ENCODE results near the gene GALNT7. TPM values are rescaled to one million over a fixed set of nuclear protein-coding genes. Genes with fewer than 3 reads are reported as not detected.

Gene GALNT7
- polyA plus RNA-seq, 1 donor from 2014 or later, result 15.0 TPM

GRCh38 chr4:173291899-173292298 lies 123.3 kb downstream of the GALNT7 start:
- Histone ChIP-seq H3K4me2 (ENCODE audit: low read length) (no peak overlapping the region), H3K9me3 (ENCODE audit: low read length) (no peaks in the 10 kb centered on the region), H4K20me1 (ENCODE audit: insufficient read depth) (no peaks in the 10 kb centered on the region), H3K9ac (ENCODE audit: low read length) (no peak overlapping the region), H3K79me2 (replicated peaks; ENCODE audit: insufficient read depth, low read length) (no peaks in the 10 kb centered on the region), H3K9me2 (ENCODE audit: insufficient read depth, low read length) (no peaks in the 10 kb centered on the region), H3F3A (ENCODE audit: insufficient read depth, low read length, poor library complexity, severe bottlenecking) (no peaks in the 10 kb centered on the region), H3K27me3 (ENCODE audit: insufficient read depth, low read depth, low read length) (no peaks in the 10 kb centered on the region), H3K27ac (ENCODE audit: low read length) (no peak overlapping the region), H3K36me3 (ENCODE audit: insufficient read depth, low read length) (no peaks in the 10 kb centered on the region), H2AFZ (ENCODE audit: low read depth, low read length) (no peak overlapping the region), H3K4me3 (ENCODE audit: low read length) (no peak overlapping the region)
- TF ChIP-seq EP300 (conservative IDR thresholded peaks at IDR 0.05; ENCODE audit: poor library complexity, severe bottlenecking) (no peak), EZH2 (IDR thresholded peaks at IDR 0.05; ENCODE audit: borderline replicate concordance, insufficient read depth, low read length, poor library complexity, severe bottlenecking) (no peak), MXI1 (conservative IDR thresholded peaks at IDR 0.05; ENCODE audit: poor library complexity, severe bottlenecking) (no peak), TAF1 (IDR thresholded peaks at IDR 0.05; ENCODE audit: low read depth) (no peak), RAD21 (conservative IDR thresholded peaks at IDR 0.05) (no peak), REST (IDR thresholded peaks at IDR 0.05; ENCODE audit: borderline replicate concordance) (no peak), POLR2AphosphoS5 (IDR thresholded peaks at IDR 0.05) (no peak), SMC3 (conservative IDR thresholded peaks at IDR 0.05; ENCODE audit: poor library complexity) (no peak)
- TF ChIP-seq, protein P1, sequence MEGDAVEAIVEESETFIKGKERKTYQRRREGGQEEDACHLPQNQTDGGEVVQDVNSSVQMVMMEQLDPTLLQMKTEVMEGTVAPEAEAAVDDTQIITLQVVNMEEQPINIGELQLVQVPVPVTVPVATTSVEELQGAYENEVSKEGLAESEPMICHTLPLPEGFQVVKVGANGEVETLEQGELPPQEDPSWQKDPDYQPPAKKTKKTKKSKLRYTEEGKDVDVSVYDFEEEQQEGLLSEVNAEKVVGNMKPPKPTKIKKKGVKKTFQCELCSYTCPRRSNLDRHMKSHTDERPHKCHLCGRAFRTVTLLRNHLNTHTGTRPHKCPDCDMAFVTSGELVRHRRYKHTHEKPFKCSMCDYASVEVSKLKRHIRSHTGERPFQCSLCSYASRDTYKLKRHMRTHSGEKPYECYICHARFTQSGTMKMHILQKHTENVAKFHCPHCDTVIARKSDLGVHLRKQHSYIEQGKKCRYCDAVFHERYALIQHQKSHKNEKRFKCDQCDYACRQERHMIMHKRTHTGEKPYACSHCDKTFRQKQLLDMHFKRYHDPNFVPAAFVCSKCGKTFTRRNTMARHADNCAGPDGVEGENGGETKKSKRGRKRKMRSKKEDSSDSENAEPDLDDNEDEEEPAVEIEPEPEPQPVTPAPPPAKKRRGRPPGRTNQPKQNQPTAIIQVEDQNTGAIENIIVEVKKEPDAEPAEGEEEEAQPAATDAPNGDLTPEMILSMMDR (IDR thresholded peaks at IDR 0.05; ENCODE audit: poor library complexity, severe bottlenecking), result no peak

DNA sequence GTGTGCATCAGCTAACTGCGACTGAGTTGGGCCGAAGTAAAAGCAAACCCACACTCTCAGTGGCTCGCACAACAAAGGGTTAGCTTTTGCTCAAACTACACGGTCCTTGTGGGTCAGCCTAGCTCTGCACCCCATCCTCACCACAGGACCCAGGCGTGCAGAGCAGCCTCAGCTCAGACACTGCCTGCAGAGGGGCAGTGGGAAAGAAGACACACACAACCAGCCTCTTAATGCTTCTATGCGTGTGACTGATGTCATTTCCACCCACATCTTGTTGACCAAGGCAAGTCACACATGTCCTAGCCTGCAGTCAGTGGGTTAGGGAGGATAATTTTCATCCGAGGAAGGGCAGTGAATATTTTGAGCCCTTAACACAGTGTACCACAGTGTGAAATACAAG lies 125.1 kb downstream of the GALNT7 start:
- no peak overlapping the region for H3K4me2 ChIP-seq (ENCODE audit: low read length)
- no peaks in the 10 kb centered on the region for H3K9me3 ChIP-seq (ENCODE audit: low read length)
- H3K9me2 ChIP-seq (ENCODE audit: insufficient read depth, low read length), result no peaks in the 10 kb centered on the region
- H3K27ac ChIP-seq (ENCODE audit: low read length), result no peak overlapping the region
- H3K9ac ChIP-seq (ENCODE audit: low read length), result no peak overlapping the region
- TF ChIP-seq SMC3 (conservative IDR thresholded peaks at IDR 0.05; ENCODE audit: poor library complexity) (no peak), EP300 (conservative IDR thresholded peaks at IDR 0.05; ENCODE audit: poor library complexity, severe bottlenecking) (no peak), RAD21 (conservative IDR thresholded peaks at IDR 0.05) (no peak)
- TF ChIP-seq, protein P1 (IDR thresholded peaks at IDR 0.05; ENCODE audit: poor library complexity, severe bottlenecking), result no peak
- no peaks in the 10 kb centered on the region for H4K20me1 ChIP-seq (ENCODE audit: insufficient read depth)
- no peaks in the 10 kb centered on the region for H3K36me3 ChIP-seq (ENCODE audit: insufficient read depth, low read length)
- no peak overlapping the region for H2AFZ ChIP-seq (ENCODE audit: low read depth, low read length)
- H3F3A ChIP-seq (ENCODE audit: insufficient read depth, low read length, poor library complexity, severe bottlenecking), result no peaks in the 10 kb centered on the region
- no peak overlapping the region for H3K4me3 ChIP-seq (ENCODE audit: low read length)
- no peaks in the 10 kb centered on the region for H3K27me3 ChIP-seq (ENCODE audit: insufficient read depth, low read depth, low read length)
- no peaks in the 10 kb centered on the region for H3K79me2 ChIP-seq (replicated peaks; ENCODE audit: insufficient read depth, low read length)

Measured in neural cell (in vitro differentiated cells).